Lung (tissue), 12 donors: Measurements from ENCODE around the gene GALNS. TPM values are rescaled to one million over a fixed set of nuclear protein-coding genes. Genes with fewer than 3 reads are reported as not detected.

Source experiments
- ATAC-seq: fragments of 200-7000 bp; cut with Tn5 transposase; one replicate; pipeline ENCODE4 v1.9.1; 2020; ENCODE audit warnings: moderate number of reproducible peaks; ENCODE audit not compliant: insufficient read depth, low FRiP score
- DNase-seq, 3 donors: peaks; one replicate each; pipeline ENCODE4 v3.0.0-alpha.2; 2013 to 2017
- H3K27ac ChIP-seq, 2 donors: one replicate each; pipeline ENCODE4 v1.5.1; 2013; ENCODE audit warnings: mild to moderate bottlenecking in 2 of 2, moderate library complexity in 2 of 2, control low read depth in 1 of 2, inconsistent platforms in 1 of 2, low read depth in 1 of 2, low read length in 1 of 2
- H3K27me3 ChIP-seq, 3 donors: one replicate each; pipeline ENCODE4 v1.5.1; 2013; ENCODE audit warnings: low read length in 2 of 3; ENCODE audit not compliant: control insufficient read depth in 3 of 3, insufficient read depth in 3 of 3
- H3K36me3 ChIP-seq, 4 donors: one replicate each; pipeline ENCODE4 v1.5.1; 2013; ENCODE audit warnings: low read length in 4 of 4, mild to moderate bottlenecking in 1 of 4, moderate library complexity in 1 of 4; ENCODE audit not compliant: control insufficient read depth in 4 of 4, insufficient read depth in 4 of 4
- H3K4me1 ChIP-seq, 5 donors: one replicate each; pipeline ENCODE4 v1.5.1; 2013; ENCODE audit warnings: low read length in 5 of 5, mild to moderate bottlenecking in 2 of 5, moderate library complexity in 1 of 5; ENCODE audit not compliant: control insufficient read depth in 5 of 5, insufficient read depth in 5 of 5
- H3K4me3 ChIP-seq: one replicate; pipeline ENCODE4 v1.5.1; 2013; ENCODE audit warnings: mild to moderate bottlenecking, control low read depth, moderate library complexity
- H3K9ac ChIP-seq, 2 donors: one replicate each; pipeline ENCODE4 v1.5.1; 2013; ENCODE audit warnings: low read length in 2 of 2, control low read depth in 1 of 2; ENCODE audit not compliant: insufficient read depth in 1 of 2
- H3K9me3 ChIP-seq, 4 donors: one replicate each; pipeline ENCODE4 v1.5.1; 2013; ENCODE audit warnings: low read length in 3 of 4, mild to moderate bottlenecking in 1 of 4, moderate library complexity in 1 of 4; ENCODE audit not compliant: control insufficient read depth in 4 of 4, insufficient read depth in 3 of 4
- CTCF ChIP-seq: IDR thresholded peaks from 2 replicates; pipeline ENCODE4 v1.5.1; 2012; ENCODE audit warnings: mild to moderate bottlenecking; ENCODE audit errors: control extremely low read depth, extremely low read depth
- WGBS, 2 donors: extraction: QIAGEN DNeasy Blood & Tissue Kit; methylation state at CpG; one replicate each; pipeline ENCODE4 v1.1.7; 2013; 5-methylcytosine and 5-hydroxymethylcytosine counted together
- polyA plus RNA-seq, 2 donors: library from polyadenylated mRNA; stranded (reverse); fragments of 200-250 nt; gene quantifications; one replicate each; pipeline ENCODE4 v1.2.1, GENCODE V29; 2013
- total RNA-seq, 2 donors: library from RNA; depleted of rRNA in 1 of 2; stranded (reverse); fragments of >200 nt in 1 of 2; gene quantifications; one replicate each; pipeline ENCODE4 v1.2.1, GENCODE V29; 2014 to 2021
- donor health status: control.
- donor health status: control.
- donor health status: Bipolar disorder and iron deficiency.
- donor health status: healthy.
- donor health status: DM: yes; HTN: yes; CAD: no.

GALNS gene
- total and polyA plus RNA-seq, 4 donors: 21.4 to 61.9 (median 30.3) TPM

- Histone ChIP-seq H3K4me1 (peaks cover 0 to 17% (median 0%) of the 10 kb centered on the region in 5 donors), H3K9ac (no peak within 1 kb of the TSS), H3K4me3 (peak within 1 kb of the TSS; percentile 54), H3K27ac (peak within 1 kb of the TSS; percentile 62 to 84), H3K27me3 (no peaks in the 10 kb centered on the region), H3K36me3 (peaks cover 0 to 7% (median 4%) of the 10 kb centered on the region in 4 donors), H3K9me3 (no peaks in the 10 kb centered on the region)
- WGBS, 2 donors: 0 to 1% methylated on average over 56 to 97 of the region's 98 CpGs
- TF ChIP-seq CTCF: no peak
- ATAC-seq (peak; percentile 75), DNase-seq (peak; percentile 88 to 90 (median 90))
Measured at GRCh38 chr16:88803264-88803987, 53.3 kb downstream of the GALNS start, which contains the start of gene CDT1. TSS of gene CDT1 (plus strand) at chr16:88803789. CDS start at chr16:88803832, 43 bp downstream.

- no peak for ATAC-seq
- H3K27me3 ChIP-seq: no peaks in the 10 kb centered on the region
- WGBS, 2 donors: 56 to 83% methylated on average over 6 of the region's 6 CpGs
- no peak for DNase-seq
- no peak for TF ChIP-seq CTCF
- no peak overlapping the region for H3K27ac ChIP-seq
- peaks cover 0 to 15% (median 0%) of the 10 kb centered on the region in 5 donors for H3K4me1 ChIP-seq
- no peaks in the 10 kb centered on the region for H3K36me3 ChIP-seq
- no peak overlapping the region for H3K9ac ChIP-seq
- H3K4me3 ChIP-seq: no peak overlapping the region
- no peaks in the 10 kb centered on the region for H3K9me3 ChIP-seq
Measured at GRCh38 chr16:88800277-88800592, 56.5 kb downstream of the GALNS start.

- Histone ChIP-seq H3K27me3 (no peaks in the 10 kb centered on the region), H3K4me3 (no peak overlapping the region), H3K4me1 (peaks cover 0 to 10% (median 0%) of the 10 kb centered on the region in 5 donors), H3K27ac (no peak overlapping the region), H3K9ac (no peak overlapping the region), H3K36me3 (no peaks in the 10 kb centered on the region), H3K9me3 (no peaks in the 10 kb centered on the region)
- DNase-seq: no peak
- no peak for TF ChIP-seq CTCF
- 36 to 66% methylated on average over 17 of the region's 17 CpGs for WGBS, 2 donors
- ATAC-seq: no peak
Measured at GRCh38 chr16:88799569-88800276, 57.0 kb downstream of the GALNS start.
